Measurements from ENCODE around the gene QRFP.

The QRFP gene

GRCh38 chr9:130908878-130909355, 12.3 kb upstream of the QRFP start:
- Histone ChIP-seq H3K4me1 (ENCODE audit: insufficient read depth, low read length) (no peaks in the 10 kb centered on the region), H3K4me2 (ENCODE audit: insufficient read depth, low read length) (no peak overlapping the region), H4K20me1 (ENCODE audit: insufficient read depth, low read length) (no peaks in the 10 kb centered on the region), H2AFZ (ENCODE audit: low read depth, low read length) (no peak overlapping the region), H3K4me3 (ENCODE audit: low read depth in 1 of 2, low read length in 2 of 2) (no peak overlapping the region), H3K9ac (ENCODE audit: low read depth, low read length) (no peak overlapping the region), H3K27ac (ENCODE audit: low read length) (no peak overlapping the region), H3K79me2 (ENCODE audit: insufficient read depth, low read length) (no peaks in the 10 kb centered on the region), H3K27me3 (ENCODE audit: insufficient read depth, low read length, poor library complexity) (no peaks in the 10 kb centered on the region), H3K36me3 (ENCODE audit: insufficient read depth, low read length) (no peaks in the 10 kb centered on the region), H3K9me3 (ENCODE audit: insufficient read depth, low read length, severe bottlenecking) (no peaks in the 10 kb centered on the region)
- TF ChIP-seq CTCF (IDR thresholded peaks at IDR 0.05; ENCODE audit: borderline replicate concordance, extremely low read depth, low read length, poor library complexity, severe bottlenecking) = no peak
- TF ChIP-seq EZH2 (IDR thresholded peaks at IDR 0.05; ENCODE audit: borderline replicate concordance, low read depth, low read length, severe bottlenecking) = no peak
- DNase-seq = no peak
- no peak for ATAC-seq (ENCODE audit: insufficient read depth, low read depth)

- H3K4me1 ChIP-seq (ENCODE audit: insufficient read depth, low read length) = no peaks in the 10 kb centered on the region
- H3K4me3 ChIP-seq (ENCODE audit: low read depth in 1 of 2, low read length in 2 of 2) = no peak overlapping the region
- TF ChIP-seq EZH2 (IDR thresholded peaks at IDR 0.05; ENCODE audit: borderline replicate concordance, low read depth, low read length, severe bottlenecking) = no peak
- no peak for TF ChIP-seq CTCF (IDR thresholded peaks at IDR 0.05; ENCODE audit: borderline replicate concordance, extremely low read depth, low read length, poor library complexity, severe bottlenecking)
- no peaks in the 10 kb centered on the region for H4K20me1 ChIP-seq (ENCODE audit: insufficient read depth, low read length)
- no peak for DNase-seq
- no peak overlapping the region for H3K9ac ChIP-seq (ENCODE audit: low read depth, low read length)
- H3K27me3 ChIP-seq (ENCODE audit: insufficient read depth, low read length, poor library complexity) = no peaks in the 10 kb centered on the region
- H3K27ac ChIP-seq (ENCODE audit: low read length) = no peak overlapping the region
- no peak overlapping the region for H3K4me2 ChIP-seq (ENCODE audit: insufficient read depth, low read length)
- H3K9me3 ChIP-seq (ENCODE audit: insufficient read depth, low read length, severe bottlenecking) = no peaks in the 10 kb centered on the region
- no peaks in the 10 kb centered on the region for H3K36me3 ChIP-seq (ENCODE audit: insufficient read depth, low read length)
- ATAC-seq (ENCODE audit: insufficient read depth, low read depth) = no peak
- no peaks in the 10 kb centered on the region for H3K79me2 ChIP-seq (ENCODE audit: insufficient read depth, low read length)
- H2AFZ ChIP-seq (ENCODE audit: low read depth, low read length) = no peak overlapping the region
These were observed 11.7 kb upstream of the QRFP start for GRCh38 chr9:130908146-130908877.

- no peak overlapping the region for H3K27ac ChIP-seq (ENCODE audit: low read length)
- no peaks in the 10 kb centered on the region for H3K79me2 ChIP-seq (ENCODE audit: insufficient read depth, low read length)
- ATAC-seq (ENCODE audit: insufficient read depth, low read depth) = no peak
- H3K9ac ChIP-seq (ENCODE audit: low read depth, low read length) = no peak overlapping the region
- H3K4me1 ChIP-seq (ENCODE audit: insufficient read depth, low read length) = no peaks in the 10 kb centered on the region
- H3K4me3 ChIP-seq (ENCODE audit: low read depth in 1 of 2, low read length in 2 of 2) = no peak overlapping the region
- no peak overlapping the region for H3K4me2 ChIP-seq (ENCODE audit: insufficient read depth, low read length)
- H2AFZ ChIP-seq (ENCODE audit: low read depth, low read length) = no peak overlapping the region
- H3K27me3 ChIP-seq (ENCODE audit: insufficient read depth, low read length, poor library complexity) = no peaks in the 10 kb centered on the region
- DNase-seq = no peak
- TF ChIP-seq EZH2 (IDR thresholded peaks at IDR 0.05; ENCODE audit: borderline replicate concordance, low read depth, low read length, severe bottlenecking) (no peak), CTCF (IDR thresholded peaks at IDR 0.05; ENCODE audit: borderline replicate concordance, extremely low read depth, low read length, poor library complexity, severe bottlenecking) (no peak)
- H3K9me3 ChIP-seq (ENCODE audit: insufficient read depth, low read length, severe bottlenecking) = no peaks in the 10 kb centered on the region
- no peaks in the 10 kb centered on the region for H3K36me3 ChIP-seq (ENCODE audit: insufficient read depth, low read length)
- H4K20me1 ChIP-seq (ENCODE audit: insufficient read depth, low read length) = no peaks in the 10 kb centered on the region
These were observed 10.3 kb upstream of the QRFP start for GRCh38 chr9:130906735-130907416.

Measured in DND-41 (cell line).